HG03432 (cell line): ENCODE results near the gene SIGLEC1.

Experiments
- ATAC-seq: cut with Tn5 transposase; IDR thresholded peaks from one replicate; pipeline ENCODE4 v1.9.1; 2021; ENCODE audit warnings: mild to moderate bottlenecking, moderate library complexity; ENCODE audit not compliant: unreplicated experiment

Gene SIGLEC1

DNA sequence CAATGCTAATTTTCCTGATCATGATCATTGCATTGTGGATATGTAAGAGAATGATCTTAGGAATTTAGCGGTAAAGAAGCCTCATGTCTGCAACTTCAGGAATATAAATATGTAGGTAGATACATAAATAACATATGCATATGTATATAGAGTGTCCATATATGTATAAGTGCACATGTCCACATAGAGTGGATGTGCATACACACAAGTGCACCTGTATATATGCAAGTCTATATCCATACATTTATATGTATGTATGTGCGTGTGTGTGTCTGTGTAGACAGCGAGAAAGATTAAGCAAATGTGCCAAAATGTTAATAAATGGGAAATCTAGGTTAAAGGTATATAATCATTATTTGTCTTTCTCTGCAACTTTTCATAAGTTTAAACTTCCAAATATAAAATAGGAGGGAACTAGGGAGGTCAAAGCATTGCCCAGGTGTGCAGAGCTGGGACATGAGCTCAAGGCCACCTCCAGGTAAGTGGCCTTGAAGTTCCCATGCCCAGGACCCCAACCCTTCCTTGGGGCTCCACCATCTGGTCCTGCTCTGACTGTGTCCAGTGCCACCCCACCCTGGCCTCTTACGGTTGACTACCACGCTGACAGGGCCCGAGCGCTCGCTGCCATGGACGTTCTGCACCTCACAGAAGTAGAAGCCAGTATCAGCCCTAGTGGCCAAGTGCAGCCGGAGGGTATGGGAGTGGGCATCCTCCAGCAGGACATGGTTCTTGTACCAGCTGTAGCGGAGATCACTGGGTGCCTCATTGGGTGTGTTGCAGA is 9.6 kb downstream of the SIGLEC1 start:
- no peak for ATAC-seq

DNA sequence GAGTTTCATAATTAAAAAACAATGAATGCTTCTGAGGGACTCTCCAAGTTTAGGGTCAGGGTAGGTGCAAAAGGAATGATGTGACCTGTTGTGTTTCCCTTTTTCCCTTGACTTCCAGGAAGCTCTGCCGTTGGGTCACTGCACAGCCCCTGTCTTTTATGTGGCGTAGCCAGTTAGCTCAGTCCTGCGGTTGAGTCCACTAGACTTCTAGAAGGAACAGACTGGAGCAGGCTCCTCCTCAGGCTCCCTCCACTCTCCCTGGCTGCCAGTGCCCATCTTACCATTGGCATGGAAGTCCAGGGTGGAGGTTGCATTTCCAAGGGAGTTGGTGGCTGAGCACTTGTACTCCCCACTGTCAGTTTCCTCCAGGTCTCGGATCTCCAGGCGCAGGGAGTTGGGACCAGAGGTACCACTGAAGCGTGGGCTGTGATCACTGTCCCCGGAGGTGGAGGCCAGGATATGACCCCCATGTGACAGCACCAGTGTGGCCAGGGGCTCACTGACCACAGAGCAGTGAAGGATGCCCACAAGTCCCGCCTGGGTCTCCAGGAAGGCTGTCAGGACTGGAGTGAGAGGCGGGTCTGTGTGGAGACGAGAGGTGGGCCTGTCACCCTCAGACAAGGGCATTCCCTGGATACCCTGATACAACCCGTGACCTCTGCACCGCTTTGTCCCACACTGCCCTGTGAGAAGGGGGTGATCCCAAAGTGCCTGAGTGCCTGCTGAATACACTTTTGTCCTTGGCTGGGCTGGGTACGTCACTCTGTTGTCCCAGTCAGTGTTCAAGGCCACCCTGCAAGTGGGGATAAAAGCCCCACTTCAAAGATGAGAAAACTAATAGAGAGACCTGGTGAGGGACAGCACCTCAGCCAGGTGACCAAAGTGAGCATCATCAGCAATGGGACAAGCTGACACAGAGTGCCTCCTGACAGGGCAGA is 11.1 kb downstream of the SIGLEC1 start:
- no peak for ATAC-seq

DNA sequence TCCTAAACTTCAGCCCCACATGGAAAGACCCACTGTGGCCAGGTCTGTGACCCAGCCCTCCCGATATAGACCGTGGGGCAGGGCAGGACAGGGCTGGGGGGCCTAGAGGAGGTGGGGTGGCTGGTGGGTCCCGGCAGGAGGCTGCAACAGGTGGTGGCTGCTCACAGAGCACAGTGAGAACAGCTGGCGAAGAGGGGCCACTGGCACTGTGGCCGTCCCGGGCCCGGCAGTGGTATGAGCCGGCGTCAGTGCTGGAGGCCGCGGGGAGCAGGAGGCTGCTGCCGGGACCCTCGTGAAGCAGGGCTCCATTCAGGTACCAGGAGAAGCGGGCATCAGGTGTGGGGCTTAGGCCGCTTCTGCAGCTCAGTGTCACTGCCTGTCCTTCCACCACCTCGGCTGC is 13.4 kb downstream of the SIGLEC1 start:
- no peak for ATAC-seq

DNA sequence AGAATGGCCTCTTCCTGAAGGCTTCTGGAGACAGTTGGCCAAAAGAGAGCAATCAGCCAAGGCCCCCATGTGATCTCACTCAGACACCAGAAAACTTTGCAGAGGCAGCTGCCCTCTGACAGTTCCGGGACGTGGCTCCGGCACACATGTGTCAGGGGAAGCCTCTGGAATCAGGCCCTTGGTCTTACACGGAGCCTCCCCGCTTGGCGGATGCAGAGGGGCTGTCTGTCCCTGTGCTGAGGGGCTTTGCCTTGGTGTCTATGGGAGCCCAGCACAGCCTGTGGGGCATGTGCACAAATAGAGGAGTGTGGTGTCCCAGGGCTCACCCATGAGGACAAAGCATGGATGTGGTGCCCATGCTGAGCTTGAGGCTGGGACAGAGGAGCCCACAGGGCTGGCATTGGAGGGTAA is 13.8 kb downstream of the SIGLEC1 start:
- no peak for ATAC-seq

DNA sequence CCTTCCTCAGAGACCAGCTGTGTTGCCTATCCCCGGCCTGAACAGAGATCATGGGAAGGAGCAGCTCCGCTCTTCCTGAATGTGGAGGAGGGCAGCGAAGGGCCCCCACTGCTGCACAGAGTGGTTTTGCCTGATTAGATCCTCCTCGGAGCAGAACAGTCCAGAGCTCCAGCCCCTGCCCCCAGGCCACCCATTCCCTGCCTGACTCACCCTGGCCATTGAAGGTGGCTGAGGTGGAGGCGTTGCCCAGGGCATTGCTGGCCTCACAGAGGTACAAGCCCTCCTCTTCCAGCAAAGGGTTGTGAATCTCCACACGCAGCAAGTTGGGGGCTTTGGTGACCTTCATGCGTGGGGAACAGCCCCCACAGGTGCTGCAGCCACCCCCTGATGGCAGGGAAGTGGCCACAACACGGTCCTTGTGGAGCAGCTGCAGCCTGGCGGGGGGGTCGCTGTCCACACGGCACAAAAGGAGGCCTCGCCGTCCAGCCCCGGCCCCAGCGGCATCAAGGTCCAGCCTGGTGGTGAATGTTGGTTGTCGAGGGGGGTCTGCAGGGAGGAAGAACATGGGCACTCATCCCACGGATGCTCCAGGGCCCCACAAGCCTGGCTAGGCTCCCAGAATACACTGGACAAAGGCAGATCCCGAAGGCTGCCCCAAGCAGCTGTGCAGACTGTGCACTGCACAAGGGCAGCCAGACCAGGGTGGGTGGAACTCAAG is 14.7 kb downstream of the SIGLEC1 start:
- no peak for ATAC-seq

DNA sequence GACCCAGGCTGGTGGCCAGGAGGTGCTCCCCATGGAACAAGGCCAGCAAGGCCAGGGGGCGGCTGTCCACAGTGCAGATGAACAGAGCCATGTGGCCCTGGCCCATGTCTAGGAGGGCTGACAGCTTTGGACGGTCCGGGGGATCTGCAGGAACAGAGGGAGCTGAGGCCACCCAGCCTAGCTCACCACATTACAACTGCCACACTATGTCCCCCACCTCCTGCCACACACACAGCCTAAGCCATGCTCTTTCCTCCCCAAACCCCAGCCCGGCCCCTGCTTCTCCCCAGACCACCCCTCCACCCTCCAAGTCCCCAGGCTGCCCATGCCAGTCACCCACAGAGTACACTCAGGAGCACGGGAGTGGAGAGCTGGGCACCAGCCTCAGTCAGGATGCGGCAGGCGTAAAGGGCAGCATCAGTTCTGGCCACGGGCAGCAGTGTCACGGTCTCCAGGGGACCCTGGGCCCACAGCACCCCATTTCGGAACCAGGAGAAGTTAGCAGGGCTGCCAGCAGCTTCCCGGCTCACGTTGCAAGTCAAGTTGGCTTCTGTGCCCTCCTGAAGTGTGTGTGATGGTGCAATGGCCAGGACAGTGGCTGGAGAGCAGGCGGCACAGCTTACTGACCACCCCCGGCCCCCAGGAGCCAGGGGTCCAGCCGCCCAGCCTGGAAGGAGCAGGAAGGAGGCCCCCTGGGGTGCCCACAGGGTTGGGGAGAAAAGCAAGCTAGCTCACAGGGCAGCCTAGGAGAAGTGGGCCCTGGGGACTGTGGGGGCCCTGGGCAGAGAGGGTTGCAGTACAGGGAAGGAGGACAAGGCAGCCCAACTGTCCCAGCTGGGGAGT is 15.4 kb downstream of the SIGLEC1 start:
- ATAC-seq = no peak

DNA sequence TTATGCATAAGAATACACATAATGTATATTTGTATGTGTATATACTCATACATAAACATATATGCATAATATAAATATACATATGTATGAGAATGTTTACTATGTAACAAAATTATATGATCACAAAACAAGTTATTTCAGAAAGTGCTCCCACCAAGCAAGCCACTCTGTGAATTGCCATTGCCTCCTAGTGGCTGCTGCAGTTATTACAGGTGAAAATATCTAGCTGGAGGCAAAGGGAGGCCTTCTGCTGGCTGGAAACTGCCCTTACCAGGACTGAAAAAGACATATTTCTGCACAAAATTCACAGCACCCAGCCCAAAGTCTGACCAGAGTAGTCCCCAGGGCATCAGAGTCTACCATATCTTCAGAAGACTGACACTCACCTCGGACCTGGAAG is 16.2 kb downstream of the SIGLEC1 start:
- no peak for ATAC-seq

DNA sequence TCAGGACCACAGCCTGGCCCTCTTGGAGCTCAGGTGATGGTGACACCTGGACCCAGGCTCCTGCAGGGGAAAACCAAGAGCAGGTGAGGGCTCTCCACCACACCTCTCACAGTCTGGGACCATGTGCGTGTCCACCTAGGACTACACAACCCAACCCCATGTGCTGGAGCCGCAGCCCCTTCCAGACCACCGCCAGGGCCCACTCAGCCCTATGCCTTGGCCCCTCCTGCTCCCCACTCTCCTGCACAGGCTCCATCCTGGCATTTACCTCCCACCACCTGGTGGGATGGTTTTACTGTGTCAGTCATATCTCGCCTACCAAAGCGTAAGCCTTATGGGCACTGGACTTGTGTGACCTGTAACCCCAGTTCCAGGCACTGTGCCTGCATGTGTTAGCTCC is 17.5 kb downstream of the SIGLEC1 start:
- no peak for ATAC-seq

DNA sequence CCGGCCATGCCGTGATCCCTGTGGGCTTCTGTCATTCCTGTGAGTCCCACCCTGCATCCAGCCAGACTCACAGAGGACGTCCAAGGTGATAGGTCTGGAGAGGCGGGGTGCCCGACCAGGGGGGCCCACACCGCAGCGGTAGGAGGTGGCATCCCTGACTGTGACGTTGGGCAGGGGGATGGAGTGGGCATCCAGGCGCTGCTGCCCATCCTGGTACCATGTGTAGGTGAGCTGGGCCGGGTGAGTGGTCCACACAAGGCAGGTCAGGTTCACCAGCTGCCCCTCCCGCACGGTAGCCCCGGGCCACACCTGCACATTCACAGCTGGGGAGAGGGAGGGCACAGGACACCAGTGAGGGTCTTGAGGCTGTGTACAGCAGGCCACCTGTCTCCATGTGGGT is 19.0 kb downstream of the SIGLEC1 start:
- no peak for ATAC-seq

DNA sequence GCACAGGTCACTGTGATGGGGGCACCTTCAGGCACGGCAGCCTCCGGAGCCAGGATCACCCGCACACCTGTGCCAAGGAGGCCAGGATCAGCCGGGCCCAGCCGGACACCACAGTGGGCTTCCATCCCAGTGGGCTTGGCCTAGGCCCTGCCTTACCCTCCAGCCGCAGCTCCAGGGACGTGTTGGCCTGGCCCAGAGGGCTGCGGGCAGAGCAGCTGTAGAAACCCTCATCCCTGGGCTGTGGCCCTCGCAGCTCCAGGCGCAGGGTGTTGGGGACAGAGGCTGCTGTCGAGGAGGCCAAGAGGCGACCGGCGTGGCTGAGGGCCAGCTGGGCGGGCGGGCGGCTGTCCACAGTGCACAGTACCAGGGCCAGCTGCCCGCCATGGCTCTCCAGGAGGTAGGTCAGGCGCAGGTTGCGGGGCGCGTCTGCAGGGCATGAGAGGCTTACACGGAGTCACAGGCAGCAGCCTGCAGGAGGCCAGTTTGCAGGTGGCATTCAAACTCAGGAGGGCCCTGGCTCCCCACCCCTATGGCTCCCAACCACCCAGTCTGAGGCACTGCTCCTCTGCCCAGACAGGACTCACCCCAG is 19.6 kb downstream of the SIGLEC1 start:
- no peak for ATAC-seq

DNA sequence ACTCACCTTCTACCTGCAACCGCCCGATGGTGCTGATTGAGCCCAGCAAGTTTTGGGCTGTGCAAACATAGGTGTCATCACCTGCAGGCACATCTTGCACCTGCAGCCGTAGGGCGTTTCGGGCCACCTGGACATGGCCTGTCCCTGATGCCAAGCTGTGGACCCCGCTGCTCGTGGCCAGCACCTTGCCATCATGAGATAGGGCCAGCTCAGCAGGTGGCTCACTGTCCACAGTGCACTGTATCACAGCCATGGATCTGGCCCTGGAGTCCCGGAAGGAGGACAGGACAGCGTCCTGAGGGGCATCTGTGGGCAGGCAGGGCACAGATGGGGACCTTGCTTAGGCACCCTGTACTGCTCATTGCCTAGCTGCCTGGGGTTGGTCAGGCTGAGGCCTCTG is 20.5 kb downstream of the SIGLEC1 start:
- ATAC-seq = no peak

DNA sequence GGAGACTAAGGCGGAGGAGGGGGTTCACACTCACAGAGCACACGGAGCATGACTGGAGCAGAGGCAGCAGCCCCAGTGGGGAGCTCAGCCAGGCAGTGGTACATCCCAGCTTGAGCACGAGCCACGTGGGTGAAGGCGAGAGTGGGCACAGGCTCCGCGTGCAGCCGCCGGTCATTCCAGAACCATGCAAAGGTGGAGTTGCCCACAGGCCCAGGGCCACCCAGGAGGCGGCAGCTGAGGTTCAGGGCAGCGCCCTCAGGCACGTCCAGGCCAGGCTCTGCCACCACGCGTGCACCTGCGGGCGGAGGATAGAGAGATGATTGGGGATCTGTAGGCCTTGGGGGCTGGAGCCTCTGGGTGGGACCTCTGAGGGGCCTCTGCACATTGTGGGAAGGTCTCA is 21.1 kb downstream of the SIGLEC1 start:
- ATAC-seq = no peak

DNA sequence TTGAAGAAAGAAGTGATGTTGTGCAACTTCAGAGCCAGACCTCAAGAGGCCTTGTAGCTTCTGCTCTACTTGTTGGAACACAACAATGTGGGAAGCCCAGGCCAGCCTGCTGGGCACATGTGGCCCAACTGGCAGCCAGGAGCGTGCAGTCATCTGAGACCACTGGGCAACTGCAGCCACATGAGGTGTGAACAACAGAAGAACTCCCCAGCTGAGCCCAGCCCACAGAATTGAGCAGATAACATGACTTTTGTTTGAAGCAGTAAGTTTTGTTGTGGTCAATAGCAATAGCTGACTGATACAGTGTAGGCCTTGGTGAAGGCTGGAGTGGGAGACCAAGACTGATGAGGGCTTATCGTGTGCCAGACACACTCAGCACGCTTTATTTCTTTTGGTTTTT is 22.0 kb downstream of the SIGLEC1 start:
- ATAC-seq = no peak

DNA sequence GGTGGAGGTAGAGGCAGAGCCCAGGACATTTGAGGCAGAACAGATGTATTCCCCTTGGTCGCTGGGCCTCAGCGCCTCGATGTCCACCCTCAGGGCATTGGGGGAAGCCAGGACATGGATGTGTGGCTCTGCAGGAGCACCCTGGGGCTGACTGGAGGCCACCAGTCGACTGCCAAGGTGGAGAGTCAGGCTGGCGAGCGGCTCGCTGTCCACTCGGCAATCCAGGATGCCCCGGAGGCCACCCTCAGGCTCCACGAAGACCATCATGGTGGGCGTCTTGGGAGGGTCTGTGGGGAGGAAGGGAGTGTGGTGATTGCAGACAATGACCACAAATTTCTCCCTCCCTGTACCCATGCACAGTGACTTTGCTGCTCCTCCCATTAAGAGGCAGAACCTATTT is 22.4 kb downstream of the SIGLEC1 start:
- ATAC-seq = no peak

DNA sequence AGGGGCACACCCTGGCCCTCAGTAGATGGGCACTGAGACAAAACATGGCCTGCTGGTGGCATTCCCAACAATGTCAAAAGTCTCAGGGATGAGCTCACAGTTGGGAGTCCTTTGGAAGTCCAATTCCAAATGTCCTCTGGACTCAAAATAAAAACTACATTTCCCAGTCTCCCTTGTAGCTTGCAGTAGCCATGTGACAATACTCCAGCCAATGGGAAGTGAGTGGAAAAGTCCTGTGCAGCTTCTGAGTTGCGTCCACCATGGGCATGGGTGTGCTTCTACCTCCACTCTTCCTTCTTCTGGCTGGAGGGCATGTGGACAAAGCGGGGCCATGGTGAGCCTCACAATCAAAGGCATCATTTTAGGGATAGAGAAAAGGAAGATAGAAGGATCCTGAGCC is 24.7 kb downstream of the SIGLEC1 start:
- no peak for ATAC-seq

DNA sequence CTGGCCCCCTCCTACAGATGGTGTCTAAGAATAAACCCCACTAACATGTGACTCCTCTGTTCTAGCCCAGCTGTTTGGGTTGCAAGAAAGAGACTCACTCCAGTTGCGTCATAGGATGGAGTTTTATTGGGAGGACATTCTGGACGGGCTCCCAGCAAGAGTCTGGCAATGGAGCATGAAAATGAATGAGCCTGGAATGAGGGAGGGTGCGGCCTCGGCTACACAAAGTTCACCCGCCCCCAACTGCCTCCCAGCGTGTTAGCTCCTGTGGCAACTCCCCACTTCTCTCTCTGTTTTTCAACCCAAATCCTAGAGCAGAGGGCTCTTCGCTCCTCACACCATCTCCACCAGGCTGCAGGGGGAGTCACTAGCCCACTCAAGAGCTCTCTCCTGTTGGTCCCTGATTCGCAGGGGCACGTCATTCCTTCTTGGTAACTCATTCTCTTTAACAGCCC is 25.5 kb downstream of the SIGLEC1 start:
- no peak for ATAC-seq

DNA sequence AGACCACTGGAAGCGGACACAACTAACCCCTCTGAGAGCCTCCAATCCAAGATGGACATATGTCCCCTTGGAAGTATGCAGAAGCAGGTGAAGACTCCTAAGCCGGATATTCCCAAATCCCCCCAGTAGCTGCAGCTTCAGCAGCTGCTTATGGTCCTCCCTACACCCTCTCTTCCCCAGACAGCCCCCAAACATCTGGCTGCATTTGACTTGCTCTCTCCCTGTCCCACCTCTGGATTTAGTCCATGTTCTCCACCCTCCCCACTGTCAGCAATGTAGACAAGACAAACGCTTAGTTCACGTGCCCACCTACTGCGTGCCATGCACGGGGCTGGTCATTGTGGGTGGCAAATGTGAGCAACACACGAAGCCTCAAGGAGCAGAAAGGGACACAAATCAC is 26.0 kb downstream of the SIGLEC1 start:
- no peak for ATAC-seq

DNA sequence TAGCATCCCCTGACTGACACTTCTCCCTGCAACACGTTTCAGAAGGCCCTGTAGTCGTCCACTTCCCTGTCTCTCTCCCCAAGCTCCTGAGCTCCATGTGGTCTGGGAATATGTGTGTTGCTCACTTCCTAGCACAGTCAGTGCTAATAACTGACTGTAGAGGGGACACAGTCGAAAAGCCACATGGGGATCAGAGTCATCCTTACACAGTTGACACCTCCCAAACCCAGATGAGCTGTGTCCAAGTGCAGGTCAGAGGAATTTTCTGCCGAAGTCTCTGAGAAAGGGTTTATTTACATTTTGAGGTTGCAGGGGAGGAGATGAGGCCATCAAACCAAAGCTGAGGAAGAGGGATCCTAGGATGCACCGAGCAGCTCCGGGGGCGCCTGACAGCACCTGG is 27.1 kb downstream of the SIGLEC1 start:
- ATAC-seq = no peak

DNA sequence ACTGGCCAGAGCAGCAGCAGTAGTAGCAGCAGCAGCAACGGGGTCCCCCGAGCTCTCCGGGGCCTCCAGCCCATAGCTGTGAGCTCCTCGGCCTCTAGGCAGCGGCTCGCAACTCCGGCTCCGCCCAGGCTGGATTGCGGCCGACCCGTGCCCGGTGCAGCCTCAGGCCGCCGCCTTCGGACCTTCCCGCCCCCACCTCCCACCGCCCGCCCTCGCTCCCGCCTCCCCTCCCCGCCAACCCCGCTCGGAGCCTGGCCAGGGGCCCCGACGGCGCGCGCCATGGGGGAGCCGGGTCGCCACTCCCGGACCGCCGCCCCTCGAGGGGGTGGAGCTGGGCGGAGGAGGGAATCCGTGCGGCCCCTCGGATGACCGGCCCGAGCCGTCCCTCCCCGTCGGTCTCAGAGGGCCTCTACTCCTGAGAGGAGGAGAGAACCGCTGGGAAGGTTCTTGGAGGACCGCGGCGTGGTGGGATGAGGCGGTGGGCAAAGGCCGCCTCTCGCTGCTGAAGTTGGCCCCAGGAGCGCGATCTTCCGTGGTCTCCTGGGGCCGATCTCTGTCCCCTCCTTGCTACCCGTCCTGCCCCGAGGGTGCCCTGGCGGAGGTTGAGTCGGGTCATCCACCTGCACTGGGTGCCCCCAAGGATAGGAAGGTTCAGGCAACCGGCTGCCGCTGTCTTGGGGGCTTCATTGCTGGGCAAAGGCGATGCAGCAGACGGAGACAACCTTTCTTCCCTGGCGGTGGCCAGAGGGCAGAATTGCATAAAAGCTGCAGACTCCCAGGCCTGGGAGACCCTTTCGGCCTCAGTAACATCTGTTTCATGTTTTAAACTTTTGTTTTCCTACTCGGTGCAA is 30.2 kb downstream of the SIGLEC1 start, which contains the start of gene ADAM33:
TSS of gene ADAM33 (minus strand) at position 80 of the 851 bp plus-strand sequence. CDS start at position 74, 6 bp downstream.
- ATAC-seq = no peak
